GM18498 (cell line): ENCODE measurements around the gene BBX.
A peak's percentile ranks its signal among the peaks of the same experiment; 100 is the strongest.

Source experiments
- ATAC-seq: cut with Tn5 transposase; IDR thresholded peaks from one replicate; pipeline ENCODE4 v1.9.1; 2021; ENCODE audit warnings: mild to moderate bottlenecking, moderate library complexity; ENCODE audit not compliant: unreplicated experiment

BBX gene

DNA sequence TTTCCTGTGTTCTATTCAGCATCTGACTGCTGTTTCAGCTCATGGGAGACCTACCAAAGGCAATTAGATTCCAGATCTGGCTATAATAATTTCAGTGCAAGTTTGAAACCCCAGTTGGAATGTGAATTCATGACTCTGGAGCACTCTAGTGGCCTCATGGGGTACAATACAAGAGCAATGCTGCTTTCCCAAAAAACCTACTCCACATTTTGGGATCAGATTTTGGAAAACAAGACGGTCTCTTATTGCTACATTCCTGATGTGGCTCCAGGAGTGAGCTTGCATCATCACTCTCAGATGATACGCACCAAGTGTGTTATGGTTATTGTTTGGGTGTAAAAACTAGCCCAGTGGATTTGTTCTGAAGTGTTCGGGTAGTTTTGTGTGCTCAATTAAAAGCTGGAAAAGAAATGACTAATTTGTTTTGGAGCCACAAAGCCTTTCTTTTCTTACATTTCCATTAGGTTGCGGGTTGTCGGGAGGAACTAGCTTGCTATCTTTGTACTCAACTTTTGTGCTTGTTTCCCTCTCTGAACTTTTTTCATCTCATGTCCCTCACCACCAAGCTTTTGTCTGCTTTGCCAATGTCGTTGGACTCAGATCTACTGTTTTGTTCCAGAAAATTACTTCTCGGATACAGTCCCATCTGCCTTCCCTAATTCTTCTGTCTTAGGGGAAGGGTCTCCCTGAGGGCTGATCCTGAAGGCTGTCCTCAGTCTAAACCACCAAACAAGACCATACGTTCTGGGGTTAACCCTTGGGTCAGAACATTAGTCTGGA is 272.1 kb downstream of the BBX start:
- ATAC-seq: no peak

DNA sequence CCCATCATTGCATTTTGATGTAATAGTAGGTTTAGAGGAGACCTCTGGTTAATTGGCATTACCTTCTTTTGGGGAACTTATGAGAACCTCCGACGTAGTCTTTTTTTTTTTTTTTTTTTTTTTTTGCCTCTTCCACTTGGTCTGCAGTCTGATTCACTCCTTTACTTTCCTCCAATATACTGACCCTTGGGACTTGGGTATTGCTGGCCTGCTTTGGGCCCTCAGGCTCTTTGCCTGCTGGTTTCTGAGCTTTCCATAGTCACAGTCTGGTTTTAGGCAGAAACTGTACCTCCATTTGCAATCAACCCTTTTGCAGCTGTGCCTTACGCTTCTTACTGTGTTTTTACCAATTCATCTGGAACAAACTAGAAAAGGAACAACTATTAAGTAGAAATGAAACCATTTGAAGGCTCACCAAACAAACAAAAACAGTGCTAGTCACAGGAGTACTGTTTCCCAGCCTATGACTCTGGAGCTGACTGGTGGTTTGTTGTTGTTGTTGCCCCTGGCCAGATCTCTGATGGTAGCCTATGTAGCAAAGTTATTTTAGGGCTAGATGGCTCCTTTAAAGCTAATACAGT is 272.8 kb downstream of the BBX start:
- ATAC-seq: no peak

DNA sequence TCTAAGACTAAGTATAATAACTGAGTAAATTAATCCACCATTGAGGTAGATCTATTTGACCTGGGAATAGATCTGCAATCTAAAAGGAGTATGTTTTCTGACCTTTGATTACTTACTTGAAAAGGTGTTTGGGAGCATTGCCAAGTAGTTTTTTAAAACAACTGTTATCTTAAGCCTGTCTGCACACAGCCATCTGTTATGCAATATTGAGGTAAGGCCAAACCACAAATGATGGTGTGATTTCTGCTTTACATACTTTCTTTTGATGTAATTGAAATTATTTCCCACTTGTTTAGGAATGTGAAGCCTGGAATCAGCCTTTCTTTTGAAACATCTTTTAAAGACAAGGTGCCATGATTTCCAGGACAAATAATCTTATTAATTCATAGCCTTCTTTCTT is 274.0 kb downstream of the BBX start:
- no peak for ATAC-seq

DNA sequence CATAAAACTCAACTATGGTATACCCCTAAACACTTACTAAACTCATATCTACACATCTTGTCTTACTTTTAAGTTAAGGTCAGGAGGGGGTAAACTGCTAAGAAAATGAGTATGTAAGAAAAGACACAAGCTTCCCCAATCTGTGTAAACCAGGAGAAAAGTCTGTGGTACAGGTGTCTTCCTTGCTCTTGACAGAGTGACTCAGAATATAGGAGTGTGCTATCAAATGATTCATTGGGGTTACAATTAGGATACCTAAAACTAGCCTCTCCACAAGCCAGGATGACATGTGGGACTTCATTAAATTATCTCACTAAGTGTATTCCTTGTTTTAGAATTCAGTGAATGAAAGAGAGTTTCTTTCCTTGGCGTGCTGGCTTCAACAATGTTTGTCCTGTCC is 274.8 kb downstream of the BBX start:
- ATAC-seq: no peak

- no peak for ATAC-seq
Measured at GRCh38 chr3:107798381-107798780, 275.6 kb downstream of the BBX start.

- no peak for ATAC-seq
Measured at GRCh38 chr3:107800710-107801109, 277.9 kb downstream of the BBX start.

GRCh38 chr3:107803170-107803569 is 280.4 kb downstream of the BBX start:
- no peak for ATAC-seq

DNA sequence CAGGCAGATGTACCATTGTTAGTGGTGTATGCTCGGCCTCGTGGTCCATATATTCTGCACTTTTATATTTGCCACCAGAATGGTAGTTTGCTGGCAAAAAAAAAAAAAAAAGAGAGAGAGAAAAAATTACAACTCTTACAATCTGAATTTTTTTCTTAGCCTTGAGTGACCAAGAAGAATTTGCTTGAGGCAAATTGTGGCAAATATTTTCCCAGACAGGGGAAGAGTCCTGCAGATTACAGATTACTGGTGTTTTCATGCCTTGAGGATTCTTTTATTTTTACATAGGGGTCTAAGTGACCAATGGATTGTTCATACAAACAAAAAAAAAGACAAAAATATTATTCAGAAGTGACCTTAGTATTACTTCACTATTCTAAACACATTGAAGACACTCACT is 283.3 kb downstream of the BBX start:
- ATAC-seq: no peak

GRCh38 chr3:107806536-107806935 is 283.8 kb downstream of the BBX start:
- ATAC-seq: no peak

DNA sequence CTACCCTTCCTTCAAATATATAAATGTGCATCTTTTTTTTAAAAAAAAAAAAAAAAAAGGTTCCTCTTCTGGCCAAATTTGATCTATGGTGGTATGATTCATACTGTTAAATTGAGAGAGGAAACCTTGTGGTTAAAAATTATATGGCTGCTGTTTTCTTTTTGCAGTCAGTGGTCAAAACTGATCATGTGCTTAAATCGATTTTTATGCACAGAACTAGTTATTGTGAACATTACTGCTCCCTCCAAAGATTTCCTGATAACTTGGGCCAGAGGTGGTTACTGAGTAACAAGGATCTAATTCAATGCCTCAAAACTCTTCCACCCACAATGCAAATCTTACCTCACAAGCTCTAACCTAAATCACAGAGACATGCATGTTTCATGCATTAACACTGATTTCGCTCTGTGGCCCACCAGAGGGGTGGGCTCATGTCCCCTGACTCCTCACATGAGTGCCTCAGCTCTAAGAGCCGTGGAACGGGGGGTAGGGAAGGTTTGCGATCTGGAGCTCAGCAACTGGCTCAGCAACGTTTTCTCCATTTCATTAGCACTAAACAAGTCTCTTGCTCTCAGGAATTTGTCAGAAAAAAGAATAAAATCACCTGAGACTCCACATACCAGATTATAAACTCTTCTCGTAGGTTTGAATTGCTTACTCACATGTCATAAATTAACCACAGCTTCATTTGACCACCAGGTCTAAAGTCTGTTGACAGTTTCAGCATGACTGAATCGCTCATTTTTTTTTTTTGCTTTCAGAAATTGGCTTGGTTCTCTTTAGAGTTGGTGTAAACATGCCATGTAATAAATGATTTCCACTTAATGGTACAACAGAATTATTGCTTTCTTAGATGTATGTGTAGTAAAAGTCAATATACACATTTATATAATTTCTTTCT is 287.7 kb downstream of the BBX start:
- ATAC-seq: peak; percentile 56

DNA sequence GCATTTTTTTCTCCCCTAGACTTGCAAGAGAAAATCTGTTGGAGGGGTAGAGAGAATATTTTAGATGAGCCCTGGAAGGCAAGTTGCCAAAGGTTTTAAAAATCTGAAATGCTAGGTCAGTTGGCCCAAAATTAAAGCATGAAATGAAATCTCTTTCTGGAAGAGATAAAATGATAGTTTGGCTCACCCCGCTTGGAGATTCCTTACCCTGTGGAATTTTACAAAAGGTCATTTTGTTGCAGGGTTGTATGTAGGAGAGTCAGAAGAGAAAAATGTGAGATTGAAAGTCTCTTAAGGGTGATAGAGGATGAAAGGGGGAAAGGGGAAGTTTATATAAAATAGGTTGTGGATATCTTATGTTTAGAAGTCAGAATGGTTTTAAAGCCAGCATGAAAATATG is 290.3 kb downstream of the BBX start:
- no peak for ATAC-seq

DNA sequence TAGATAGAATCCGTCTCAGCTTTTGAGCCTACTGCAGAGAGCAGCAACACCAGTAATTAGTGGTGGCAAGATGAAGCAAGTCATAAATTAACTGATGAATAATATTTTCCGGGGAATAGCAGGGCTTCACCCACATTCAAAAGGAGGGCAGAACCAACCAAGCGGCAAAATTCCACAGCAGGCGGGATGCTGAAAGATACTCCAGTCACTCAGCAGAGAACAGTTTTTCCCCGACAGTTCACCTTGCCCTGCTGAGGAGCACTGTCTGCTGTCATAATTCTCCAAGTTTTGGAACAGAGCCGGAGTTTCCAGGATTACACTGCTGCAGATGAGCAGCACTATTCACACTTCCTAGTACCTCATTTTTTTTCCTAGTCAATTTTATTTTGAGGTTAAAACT is 293.3 kb downstream of the BBX start:
- no peak for ATAC-seq

DNA sequence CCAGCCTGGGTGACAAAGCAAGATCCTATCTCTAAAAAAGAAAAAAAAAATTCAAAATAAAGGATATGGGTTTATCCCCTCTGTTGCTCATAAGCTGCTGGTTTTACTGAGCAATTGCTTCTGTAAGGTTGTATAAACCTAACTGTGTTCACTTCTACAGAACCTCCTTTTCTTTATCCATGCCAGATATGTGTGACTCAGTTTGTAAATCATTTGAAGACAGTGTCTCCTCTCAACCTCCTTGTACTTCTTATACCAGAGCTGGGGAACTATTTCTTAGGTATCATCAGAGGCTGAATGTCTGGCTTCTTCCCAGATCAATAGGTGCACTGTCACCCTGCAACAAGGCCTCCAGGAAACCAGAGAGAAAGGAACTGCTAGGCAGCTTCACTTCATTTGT is 294.3 kb downstream of the BBX start:
- ATAC-seq: no peak

DNA sequence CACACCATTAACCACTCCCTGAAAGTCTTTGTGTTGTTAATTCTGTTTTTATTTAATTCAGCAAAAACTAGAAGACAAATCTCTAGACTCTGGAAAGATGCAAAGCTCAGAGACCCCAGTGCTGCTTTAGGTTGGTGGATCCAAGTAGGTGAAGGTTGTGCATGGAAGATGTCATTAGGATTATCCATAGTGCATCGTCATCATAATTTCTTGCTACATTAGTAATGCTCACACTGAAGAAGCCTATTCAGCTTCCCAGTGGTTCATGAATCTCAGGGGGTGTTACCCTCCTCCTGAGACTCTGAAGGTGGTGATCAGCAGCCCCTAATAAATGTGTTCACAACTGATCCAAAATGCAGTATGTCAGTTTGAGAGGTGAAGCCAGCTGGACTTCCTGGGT is 295.3 kb downstream of the BBX start:
- no peak for ATAC-seq

GRCh38 chr3:107819656-107820055 is 296.9 kb downstream of the BBX start:
- no peak for ATAC-seq

GRCh38 chr3:107822308-107822707 is 299.5 kb downstream of the BBX start:
- no peak for ATAC-seq

DNA sequence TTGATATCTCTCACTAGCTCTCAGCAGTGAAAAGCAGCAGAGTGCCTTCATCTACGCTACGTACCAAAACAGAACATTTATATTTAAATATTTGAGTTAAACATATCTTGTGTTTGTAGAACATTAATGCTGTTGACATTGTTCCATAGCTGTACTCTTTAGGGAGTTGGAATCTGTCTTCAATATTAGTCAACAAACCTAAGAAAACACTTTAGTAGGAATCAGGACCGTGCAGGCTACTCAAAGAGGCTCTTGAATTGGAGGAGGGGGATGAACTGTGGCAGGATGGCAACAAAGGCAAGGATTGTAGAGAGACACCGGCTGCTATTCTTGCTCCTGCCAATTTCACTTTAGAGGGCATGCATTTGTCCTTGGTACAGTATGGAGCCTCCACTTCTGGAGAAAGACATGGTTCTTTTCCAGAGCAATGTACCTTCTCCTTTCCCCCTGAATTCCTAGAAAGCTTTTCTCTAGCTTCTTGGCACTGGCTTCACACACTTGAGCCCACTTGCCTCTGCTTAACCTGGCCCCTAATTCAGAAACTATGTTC is 302.1 kb downstream of the BBX start:
- ATAC-seq: no peak

GRCh38 chr3:107825556-107825955 is 302.8 kb downstream of the BBX start:
- ATAC-seq: no peak

- no peak for ATAC-seq
Measured at GRCh38 chr3:107826727-107827126, 304.0 kb downstream of the BBX start.

GRCh38 chr3:107829185-107829584 is 306.4 kb downstream of the BBX start:
- ATAC-seq: no peak

- ATAC-seq: no peak
Measured at GRCh38 chr3:107831590-107831989, 308.8 kb downstream of the BBX start.

- no peak for ATAC-seq
Measured at GRCh38 chr3:107833043-107833442, 310.3 kb downstream of the BBX start.
